Testis (tissue), 2 donors: Measurements from ENCODE around the gene ARHGEF11.

Experiments used
- POLR2A ChIP-seq: fragments of 450-650 bp; IDR thresholded peaks from one replicate; pipeline ENCODE4 v1.6.1; 2017; ENCODE audit warnings: antibody characterized with exemption, mild to moderate bottlenecking, moderate library complexity
- TF ChIP-seq, protein P1 (sequence below), 3 experiments: fragments of 450-650 bp in 2 of 3; fragments of 200-600 bp in 1 of 3; sonication (generic) in 1 of 3; IDR thresholded peaks; one replicate each; pipeline ENCODE4 v1.5.1; 2016 to 2019; ENCODE audit warnings: antibody characterized with exemption in 3 of 3, mild to moderate bottlenecking in 2 of 3, moderate library complexity in 1 of 3

DNA sequence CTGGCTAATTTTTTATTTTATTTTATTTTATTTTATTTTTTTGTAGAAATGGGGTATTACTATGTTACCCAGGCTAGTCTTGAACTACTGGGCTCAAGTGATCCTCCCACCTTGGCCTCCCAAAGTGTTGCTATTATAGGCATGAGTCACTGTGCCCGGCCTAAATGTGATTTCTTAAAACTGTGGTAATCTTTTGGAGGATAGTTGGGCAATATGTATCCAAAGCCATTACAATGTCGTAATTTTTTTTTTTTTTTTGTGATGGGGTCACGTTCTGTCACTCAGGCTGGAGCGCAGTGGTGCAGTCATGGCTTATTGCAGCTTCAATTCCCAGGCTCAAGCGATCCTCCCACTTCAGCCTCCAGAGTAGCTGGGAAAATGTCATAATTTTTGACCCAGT lies 39.9 kb upstream of the ARHGEF11 start:
- TF ChIP-seq, protein P1, sequence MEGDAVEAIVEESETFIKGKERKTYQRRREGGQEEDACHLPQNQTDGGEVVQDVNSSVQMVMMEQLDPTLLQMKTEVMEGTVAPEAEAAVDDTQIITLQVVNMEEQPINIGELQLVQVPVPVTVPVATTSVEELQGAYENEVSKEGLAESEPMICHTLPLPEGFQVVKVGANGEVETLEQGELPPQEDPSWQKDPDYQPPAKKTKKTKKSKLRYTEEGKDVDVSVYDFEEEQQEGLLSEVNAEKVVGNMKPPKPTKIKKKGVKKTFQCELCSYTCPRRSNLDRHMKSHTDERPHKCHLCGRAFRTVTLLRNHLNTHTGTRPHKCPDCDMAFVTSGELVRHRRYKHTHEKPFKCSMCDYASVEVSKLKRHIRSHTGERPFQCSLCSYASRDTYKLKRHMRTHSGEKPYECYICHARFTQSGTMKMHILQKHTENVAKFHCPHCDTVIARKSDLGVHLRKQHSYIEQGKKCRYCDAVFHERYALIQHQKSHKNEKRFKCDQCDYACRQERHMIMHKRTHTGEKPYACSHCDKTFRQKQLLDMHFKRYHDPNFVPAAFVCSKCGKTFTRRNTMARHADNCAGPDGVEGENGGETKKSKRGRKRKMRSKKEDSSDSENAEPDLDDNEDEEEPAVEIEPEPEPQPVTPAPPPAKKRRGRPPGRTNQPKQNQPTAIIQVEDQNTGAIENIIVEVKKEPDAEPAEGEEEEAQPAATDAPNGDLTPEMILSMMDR (IDR thresholded peaks at IDR 0.05) = no peak
- TF ChIP-seq POLR2A = no peak
